LoVo (cell line): ENCODE data around the gene ENO1.

Experiments used
- DNase-seq: peaks from one replicate; pipeline ENCODE4 v3.0.0-alpha.2; 2016; ENCODE audit warnings: low spot score

ENO1 gene

GRCh38 chr1:8870616-8871538 lies 7.6 kb downstream of the ENO1 start:
- DNase-seq: no peak

- DNase-seq: no peak
Observed at GRCh38 chr1:8870103-8870502, 8.4 kb downstream of the ENO1 start.

DNA sequence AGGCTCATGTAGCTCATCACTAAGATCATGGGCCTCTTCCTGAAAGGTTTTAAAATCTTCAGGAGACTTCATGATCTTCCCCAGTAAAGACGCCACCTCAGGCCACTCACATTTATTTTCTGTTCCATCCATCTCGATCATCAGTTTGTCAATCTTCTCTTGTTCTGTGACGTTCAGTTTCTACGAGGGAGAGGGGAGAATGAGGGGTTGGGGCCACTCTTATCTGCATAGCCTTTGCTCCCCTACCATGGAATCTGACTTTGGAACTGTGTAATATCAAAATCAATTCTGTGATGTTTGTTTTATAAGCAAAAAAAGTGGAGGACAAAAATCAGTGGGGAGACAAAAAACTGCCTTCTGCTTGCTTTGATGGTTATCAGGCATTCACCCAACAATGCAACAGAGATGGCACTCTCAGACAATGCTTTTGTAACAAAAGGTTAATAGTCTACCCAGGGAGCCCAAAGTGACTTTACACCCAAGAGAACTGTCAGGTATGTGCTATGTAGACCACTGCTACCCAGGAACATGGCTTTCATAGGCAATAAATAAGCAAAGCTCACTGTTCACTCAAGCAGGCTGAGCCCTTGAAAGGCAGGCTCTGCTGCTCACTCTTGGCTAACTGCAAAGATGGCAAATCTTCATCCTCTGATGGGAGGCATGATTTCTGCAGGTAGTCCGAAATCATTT lies 10.5 kb downstream of the ENO1 start:
- no peak for DNase-seq

DNA sequence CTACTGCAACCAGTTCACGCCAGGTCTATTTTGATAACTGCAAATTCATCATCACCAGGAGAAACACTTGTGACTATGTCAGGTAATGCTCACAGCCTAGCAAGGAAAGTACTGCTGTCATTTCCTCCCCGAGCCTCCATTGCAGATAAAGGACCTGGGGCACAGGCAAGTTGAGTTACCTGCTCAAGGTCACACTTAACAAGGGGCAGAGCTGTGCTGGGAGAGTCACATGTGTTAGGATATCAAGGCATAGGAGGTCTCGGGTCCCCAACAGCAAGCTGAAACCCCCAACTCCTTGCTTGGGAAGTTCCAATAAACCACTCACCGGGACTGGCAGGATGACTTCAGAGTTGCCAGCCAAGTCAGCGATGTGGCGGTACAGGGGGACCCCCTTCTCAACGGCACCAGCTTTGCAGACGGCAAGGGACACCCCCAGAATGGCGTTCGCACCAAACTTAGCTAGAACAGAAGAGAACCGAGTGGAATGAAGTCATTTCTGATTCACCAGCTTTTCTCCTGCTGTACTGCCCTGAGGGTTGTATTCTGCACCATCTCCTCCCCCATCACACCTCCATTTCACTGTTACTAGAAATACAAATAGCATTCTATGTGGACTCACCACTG lies 11.6 kb downstream of the ENO1 start:
- DNase-seq: no peak

DNA sequence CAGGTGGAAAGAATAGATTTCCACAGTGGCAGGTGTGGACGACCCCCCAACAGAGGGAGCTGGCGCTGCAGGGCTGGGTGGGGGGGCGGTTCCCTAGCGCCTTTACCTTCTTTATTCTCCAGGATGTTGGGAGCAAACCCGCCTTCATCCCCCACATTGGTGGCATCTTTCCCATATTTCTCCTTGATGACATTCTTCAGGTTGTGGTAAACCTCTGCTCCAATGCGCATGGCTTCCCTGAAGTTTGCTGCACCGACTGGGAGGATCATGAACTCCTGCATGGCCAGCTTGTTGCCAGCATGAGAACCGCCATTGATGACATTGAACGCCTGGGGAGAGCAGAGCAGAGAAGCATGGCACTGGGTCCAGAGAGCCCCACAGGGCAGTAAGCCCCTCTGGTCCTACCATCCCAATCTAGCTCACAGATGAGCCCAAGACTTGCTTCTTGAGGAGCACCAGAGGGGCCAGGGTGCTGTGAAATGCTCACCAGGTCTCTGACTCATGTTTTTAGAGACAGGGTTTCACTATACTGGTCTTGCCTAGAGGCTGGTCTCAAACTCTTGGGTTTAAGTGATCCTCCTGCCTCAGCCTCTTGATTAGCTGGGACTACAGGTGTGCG lies 12.2 kb downstream of the ENO1 start:
- no peak for DNase-seq

DNA sequence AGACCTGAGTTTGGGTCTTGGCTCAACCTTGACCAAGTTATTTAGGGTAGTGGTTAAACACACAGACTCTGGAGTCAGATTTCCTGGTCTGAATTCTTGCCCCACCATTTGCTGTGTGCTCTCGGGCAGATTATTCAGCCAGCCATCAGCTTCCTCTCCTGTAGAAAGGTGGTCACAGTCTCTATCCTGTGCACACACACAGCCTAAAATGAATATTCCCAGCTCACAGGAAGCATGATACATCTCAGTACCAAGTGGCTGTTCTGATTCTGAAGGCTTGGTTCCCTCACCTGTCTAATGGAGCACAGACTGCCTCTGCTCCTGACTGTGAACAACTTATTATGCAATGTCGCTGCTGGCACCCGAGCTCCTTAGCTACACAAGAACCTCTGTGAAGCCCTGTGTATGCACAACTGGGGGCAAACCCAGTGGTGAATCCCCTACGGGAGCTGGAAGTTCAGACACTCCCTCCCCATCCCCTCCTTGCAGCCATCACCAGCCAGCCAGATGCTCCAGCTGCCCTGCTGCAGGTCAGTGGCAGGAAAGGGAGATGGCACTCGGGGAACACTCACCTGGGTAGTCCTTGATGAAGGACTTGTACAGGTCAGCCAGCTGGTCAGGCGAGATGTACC lies 13.7 kb downstream of the ENO1 start:
- DNase-seq: no peak

DNA sequence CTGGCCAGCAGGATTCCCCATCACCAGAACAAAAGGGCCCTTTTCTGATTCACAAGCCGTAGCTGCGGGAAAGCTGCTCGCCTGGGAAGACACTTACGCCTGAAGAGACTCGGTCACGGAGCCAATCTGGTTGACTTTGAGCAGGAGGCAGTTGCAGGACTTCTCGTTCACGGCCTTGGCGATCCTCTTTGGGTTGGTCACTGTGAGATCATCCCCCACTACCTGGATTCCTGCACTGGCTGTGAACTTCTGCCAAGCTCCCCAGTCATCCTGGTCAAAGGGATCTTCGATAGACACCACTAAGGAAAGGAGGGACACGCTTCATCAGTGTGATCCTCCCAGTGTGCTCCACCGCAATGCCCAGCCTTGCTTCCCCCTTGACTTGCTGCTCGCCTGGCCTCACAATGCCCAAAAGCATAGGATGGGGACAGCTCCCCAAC lies 14.7 kb downstream of the ENO1 start:
- no peak for DNase-seq

- DNase-seq: no peak
Observed at GRCh38 chr1:8863138-8863537, 15.3 kb downstream of the ENO1 start.

GRCh38 chr1:8862528-8862927 lies 16.0 kb downstream of the ENO1 start:
- no peak for DNase-seq

GRCh38 chr1:8860738-8861516 lies 17.6 kb downstream of the ENO1 start:
- DNase-seq: no peak

GRCh38 chr1:8858888-8859706 lies 19.4 kb downstream of the ENO1 start:
- peak; percentile 30 for DNase-seq

- DNase-seq: no peak
Observed at GRCh38 chr1:8858112-8858668, 20.3 kb downstream of the ENO1 start.

- DNase-seq: no peak
Observed at GRCh38 chr1:8856689-8857412, 21.6 kb downstream of the ENO1 start.

DNA sequence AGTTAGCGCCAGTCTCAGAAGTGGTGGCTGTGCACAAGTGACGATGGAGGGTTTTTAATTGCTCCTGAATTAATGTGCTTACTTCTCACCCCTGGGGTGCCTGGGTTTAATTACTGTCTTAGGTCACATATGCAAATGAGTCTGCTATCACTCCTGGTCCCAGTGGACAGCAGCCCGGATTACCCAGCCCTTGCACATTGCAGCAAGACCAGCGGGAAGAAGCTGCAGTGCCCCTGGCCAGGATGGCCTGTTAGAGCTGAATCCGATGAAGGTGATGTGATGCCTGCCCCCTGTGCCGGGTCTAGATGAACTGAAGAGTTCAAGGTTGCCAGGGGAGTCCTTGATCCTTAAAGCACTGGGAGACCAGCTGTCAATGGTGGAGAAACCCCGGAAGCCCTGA lies 24.2 kb downstream of the ENO1 start:
- no peak for DNase-seq

GRCh38 chr1:8851060-8851459 lies 27.4 kb downstream of the ENO1 start:
- no peak for DNase-seq

DNA sequence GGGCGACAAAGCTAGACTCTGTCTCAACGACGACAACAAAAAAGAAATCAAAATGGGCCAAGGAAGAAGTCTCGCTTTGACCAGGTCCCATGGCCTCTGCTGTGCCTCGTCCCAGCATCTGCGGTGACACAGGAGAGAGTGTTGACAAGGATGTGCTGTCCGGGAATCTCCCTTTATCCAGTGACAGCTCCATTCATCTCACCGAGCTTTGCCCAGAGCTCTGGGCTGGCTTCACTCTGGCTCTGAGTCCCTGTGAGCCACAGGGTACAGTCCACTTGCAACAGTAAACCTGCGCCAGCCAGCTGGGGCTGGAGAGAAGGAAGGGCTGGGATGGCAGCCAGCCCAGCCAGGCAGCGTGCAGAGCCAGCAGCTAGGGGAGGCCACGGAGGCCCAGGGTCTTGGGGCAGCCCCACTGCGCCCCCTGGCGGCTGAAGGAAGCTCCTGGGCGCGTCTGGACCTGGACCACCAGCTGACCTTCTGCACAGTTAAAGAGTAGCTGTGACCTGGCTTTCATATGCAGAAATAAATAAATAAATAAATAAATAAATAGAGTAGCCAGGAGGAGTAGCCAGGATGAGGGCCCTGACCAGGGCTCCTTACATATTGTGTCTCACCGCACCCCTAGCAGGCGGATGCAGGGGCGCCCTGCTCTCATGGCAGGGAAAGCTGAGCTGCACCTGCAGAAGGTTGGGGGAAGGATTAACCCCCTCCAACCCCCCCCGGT lies 29.7 kb downstream of the ENO1 start:
- peak; percentile 81 for DNase-seq

GRCh38 chr1:8847990-8848389 lies 30.5 kb downstream of the ENO1 start:
- no peak for DNase-seq

DNA sequence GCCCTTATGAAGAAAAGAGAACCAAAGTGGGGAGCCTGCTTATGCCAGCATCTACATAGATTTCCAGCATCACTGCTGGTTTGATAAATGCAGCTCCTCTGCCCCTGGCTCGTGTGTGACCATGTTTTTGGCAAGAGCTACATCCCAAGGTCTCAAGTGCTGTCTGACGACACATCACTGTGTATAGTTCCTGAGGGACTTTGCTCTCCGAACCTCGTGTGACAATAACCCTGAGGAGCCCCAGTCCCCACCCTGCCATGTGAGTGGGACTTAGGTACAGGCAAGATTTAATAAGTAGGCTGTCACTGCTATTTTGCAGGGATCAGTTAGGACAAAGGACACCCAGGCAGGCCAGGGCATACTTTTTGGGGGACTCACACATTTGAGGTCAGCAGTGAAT lies 32.2 kb downstream of the ENO1 start:
- no peak for DNase-seq
